Measurements from ENCODE around the gene ARFRP1.
"Not testable (repeated sequence)": the region's sequence is repeated elsewhere in the genome, so short reads cannot be mapped to it uniquely, and the experiment has no call there.

The ARFRP1 gene

GRCh38 chr20:63732118-63733095, 24.6 kb upstream of the ARFRP1 start:
- DNase-seq (ENCODE audit: low spot score) = no peak

GRCh38 chr20:63731410-63731809, 23.6 kb upstream of the ARFRP1 start:
- no peak for DNase-seq (ENCODE audit: low spot score)

GRCh38 chr20:63730189-63730733, 22.5 kb upstream of the ARFRP1 start:
- not testable (repeated sequence) for DNase-seq (ENCODE audit: low spot score)

- not testable (repeated sequence) for DNase-seq (ENCODE audit: low spot score)
Measured at GRCh38 chr20:63722967-63723622, 15.3 kb upstream of the ARFRP1 start.

- DNase-seq (ENCODE audit: low spot score) = no peak
Measured at GRCh38 chr20:63718996-63719395, 11.2 kb upstream of the ARFRP1 start.

GRCh38 chr20:63714858-63715257, 7.1 kb upstream of the ARFRP1 start:
- no peak for DNase-seq (ENCODE audit: low spot score)

- no peak for DNase-seq (ENCODE audit: low spot score)
Measured at GRCh38 chr20:63712191-63712590, 4.4 kb upstream of the ARFRP1 start.

GRCh38 chr20:63711085-63711645, 3.4 kb upstream of the ARFRP1 start:
- DNase-seq (ENCODE audit: low spot score) = no peak

- DNase-seq (ENCODE audit: low spot score) = no peak
Measured at GRCh38 chr20:63709149-63709527, 1.4 kb upstream of the ARFRP1 start.

- DNase-seq (ENCODE audit: low spot score) = no peak
Measured at GRCh38 chr20:63708301-63709148, 749 bp upstream of the ARFRP1 start.

GRCh38 chr20:63706852-63707557, 771 bp downstream of the ARFRP1 start:
- no peak for DNase-seq (ENCODE audit: low spot score)

GRCh38 chr20:63706027-63706695, 1.6 kb downstream of the ARFRP1 start:
- no peak for DNase-seq (ENCODE audit: low spot score)

GRCh38 chr20:63705232-63706026, 2.3 kb downstream of the ARFRP1 start:
- DNase-seq (ENCODE audit: low spot score) = no peak

GRCh38 chr20:63704749-63705117, 3.0 kb downstream of the ARFRP1 start:
- DNase-seq (ENCODE audit: low spot score) = no peak

- DNase-seq (ENCODE audit: low spot score) = no peak
Measured at GRCh38 chr20:63703976-63704748, 3.6 kb downstream of the ARFRP1 start.

- DNase-seq (ENCODE audit: low spot score) = no peak
Measured at GRCh38 chr20:63703471-63703975, 4.3 kb downstream of the ARFRP1 start.

GRCh38 chr20:63702751-63703470, 4.9 kb downstream of the ARFRP1 start:
- no peak for DNase-seq (ENCODE audit: low spot score)
